ENCODE data around the gene PTCD2. TPM values are rescaled to one million over a fixed set of nuclear protein-coding genes. Genes with fewer than 3 reads are reported as not detected.

PTCD2 gene
- total and polyA plus RNA-seq, 9 of the 15 experiments (the other 6 are each of a cell fraction or from before 2014, with no cell fraction given): 11.9 to 28.5 (median 18.6) TPM

DNA sequence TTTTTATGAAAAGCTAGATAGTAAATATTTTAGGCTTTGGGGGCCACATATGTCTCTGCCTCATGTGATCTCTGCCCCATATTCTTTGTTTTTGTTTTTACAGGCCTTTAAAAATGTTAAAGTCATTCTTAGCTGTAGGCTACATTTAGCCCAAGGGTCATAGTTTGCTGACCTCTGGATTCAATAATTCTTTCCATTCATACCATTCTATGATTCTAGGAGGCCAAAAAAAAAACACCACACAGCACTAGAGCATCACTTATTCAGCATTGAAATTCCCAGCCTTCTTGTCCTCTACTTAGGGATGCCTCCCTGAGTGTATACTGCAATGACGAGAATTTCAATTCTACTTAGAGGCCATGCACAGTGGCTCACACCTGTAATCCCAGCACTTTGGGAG lies 17.0 kb downstream of the PTCD2 start:
- CTCF ChIA-PET (ENCODE audit: low intra/inter-chr PET ratio): no interaction called here
- POLR2A ChIA-PET: interaction anchor here (0.7 kb wide), 1 partner anchor 15 kb away, joined by 3 read pairs; no protein-coding TSS in a partner anchor

More for the DNA sequence above, 17.0 kb downstream of the PTCD2 start:
- no peak overlapping the region for H3K27ac ChIP-seq (ENCODE audit: extremely low read depth, low read depth, low read length)
- WGBS (ENCODE audit: insufficient coverage, low coverage, missing lambda C conversion rate): 90% methylated on average over 1 of the region's 1 CpG
- no TSS peak for BruUV-seq (replicated peaks)
- no peak overlapping the region for H3K9ac ChIP-seq (ENCODE audit: insufficient read depth in 1 of 2, low read depth in 2 of 2, low read length in 2 of 2)
- H4K20me1 ChIP-seq (replicated peaks; ENCODE audit: control insufficient read depth, insufficient read depth, low read length): no peaks in the 10 kb centered on the region
- intact Hi-C loops (cut with micrococcal nuclease) (no loop called here), in situ Hi-C loops (cut with MboI) (no loop called here)
- H3K4me2 ChIP-seq (ENCODE audit: insufficient read depth, low read length): no peak overlapping the region
- no peak overlapping the region for H2AFZ ChIP-seq (ENCODE audit: low read depth, low read length)
- no peaks in the 10 kb centered on the region for H3K79me2 ChIP-seq (ENCODE audit: control insufficient read depth, insufficient read depth, low read length)
- H3K9me3 ChIP-seq (replicated peaks; ENCODE audit: control insufficient read depth, insufficient read depth, low read depth, low read length): no peaks in the 10 kb centered on the region
- no peaks in the 10 kb centered on the region for H3K27me3 ChIP-seq (ENCODE audit: control insufficient read depth in 2 of 2, insufficient read depth in 2 of 2, low read length in 2 of 2)
- no peak for DNase-seq (ENCODE audit: extremely low read depth in 1 of 4, low spot score in 3 of 4)
- H3K36me3 ChIP-seq (ENCODE audit: control insufficient read depth, insufficient read depth, low read length): peaks cover 75% of the 10 kb centered on the region; the same call in 2 of the 3 replicates
- no peaks in the 10 kb centered on the region for H3K9me1 ChIP-seq (ENCODE audit: control insufficient read depth, insufficient read depth, low read length)
- FAIRE-seq: no peak
- ATAC-seq: no peak
- no peak overlapping the region for H3K4me3 ChIP-seq
- no peaks in the 10 kb centered on the region for H3K4me1 ChIP-seq (replicated peaks in 1 of 2; ENCODE audit: control insufficient read depth in 2 of 2, insufficient read depth in 2 of 2, low read length in 2 of 2)
- TF ChIP-seq RBM22 (IDR thresholded peaks at IDR 0.05; ENCODE audit: low read depth, low read length, poor library complexity, severe bottlenecking) (no peak), JUNB (CRISPR knock-in tag; conservative IDR thresholded peaks at IDR 0.05) (no peak), KAT7 (CRISPR knock-in tag; IDR thresholded peaks at IDR 0.05; ENCODE audit: borderline replicate concordance) (no peak), HNRNPK (IDR thresholded peaks at IDR 0.05; ENCODE audit: low read depth, low read length, poor library complexity, severe bottlenecking) (no peak), NFATC3 (IDR thresholded peaks at IDR 0.05) (no peak), NBN (IDR thresholded peaks at IDR 0.05; ENCODE audit: low read depth) (no peak), GABPB1 (CRISPR knock-in tag; IDR thresholded peaks at IDR 0.05) (no peak), RAD21 (CRISPR knock-in tag; conservative IDR thresholded peaks at IDR 0.05 in 1 of 2, IDR thresholded peaks at IDR 0.05 in 1 of 2) (no peak), ZNF639 (CRISPR knock-in tag; conservative IDR thresholded peaks at IDR 0.05 in 1 of 2, IDR thresholded peaks at IDR 0.05 in 1 of 2) (no peak), SAFB2 (IDR thresholded peaks at IDR 0.05; ENCODE audit: borderline replicate concordance, low read depth, low read length, severe bottlenecking) (no peak), ZNF41 (CRISPR knock-in tag; conservative IDR thresholded peaks at IDR 0.05) (no peak), ELK1 (CRISPR knock-in tag; IDR thresholded peaks at IDR 0.05) (no peak), POLR2AphosphoS2 (IDR thresholded peaks at IDR 0.05; ENCODE audit: low read length) (no peak)
- TF ChIP-seq, protein P1, sequence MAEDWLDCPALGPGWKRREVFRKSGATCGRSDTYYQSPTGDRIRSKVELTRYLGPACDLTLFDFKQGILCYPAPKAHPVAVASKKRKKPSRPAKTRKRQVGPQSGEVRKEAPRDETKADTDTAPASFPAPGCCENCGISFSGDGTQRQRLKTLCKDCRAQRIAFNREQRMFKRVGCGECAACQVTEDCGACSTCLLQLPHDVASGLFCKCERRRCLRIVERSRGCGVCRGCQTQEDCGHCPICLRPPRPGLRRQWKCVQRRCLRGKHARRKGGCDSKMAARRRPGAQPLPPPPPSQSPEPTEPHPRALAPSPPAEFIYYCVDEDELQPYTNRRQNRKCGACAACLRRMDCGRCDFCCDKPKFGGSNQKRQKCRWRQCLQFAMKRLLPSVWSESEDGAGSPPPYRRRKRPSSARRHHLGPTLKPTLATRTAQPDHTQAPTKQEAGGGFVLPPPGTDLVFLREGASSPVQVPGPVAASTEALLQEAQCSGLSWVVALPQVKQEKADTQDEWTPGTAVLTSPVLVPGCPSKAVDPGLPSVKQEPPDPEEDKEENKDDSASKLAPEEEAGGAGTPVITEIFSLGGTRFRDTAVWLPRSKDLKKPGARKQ (CRISPR knock-in tag; IDR thresholded peaks at IDR 0.05): no peak
- TF ChIP-seq, protein P2, sequence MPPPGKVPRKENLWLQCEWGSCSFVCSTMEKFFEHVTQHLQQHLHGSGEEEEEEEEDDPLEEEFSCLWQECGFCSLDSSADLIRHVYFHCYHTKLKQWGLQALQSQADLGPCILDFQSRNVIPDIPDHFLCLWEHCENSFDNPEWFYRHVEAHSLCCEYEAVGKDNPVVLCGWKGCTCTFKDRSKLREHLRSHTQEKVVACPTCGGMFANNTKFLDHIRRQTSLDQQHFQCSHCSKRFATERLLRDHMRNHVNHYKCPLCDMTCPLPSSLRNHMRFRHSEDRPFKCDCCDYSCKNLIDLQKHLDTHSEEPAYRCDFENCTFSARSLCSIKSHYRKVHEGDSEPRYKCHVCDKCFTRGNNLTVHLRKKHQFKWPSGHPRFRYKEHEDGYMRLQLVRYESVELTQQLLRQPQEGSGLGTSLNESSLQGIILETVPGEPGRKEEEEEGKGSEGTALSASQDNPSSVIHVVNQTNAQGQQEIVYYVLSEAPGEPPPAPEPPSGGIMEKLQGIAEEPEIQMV (tag; conservative IDR thresholded peaks at IDR 0.05; ENCODE audit: low read depth): no peak
